ENCODE measurements around the gene IFT22.
"Not testable (repeated sequence)": the region's sequence is repeated elsewhere in the genome, so short reads cannot be mapped to it uniquely, and the experiment has no call there.

GRCh38 chr7:101280912-101281311, 40.7 kb downstream of the IFT22 start:
- not testable (repeated sequence) for TF ChIP-seq CTCF, POLR2A (IDR thresholded peaks at IDR 0.05)

All from heart left ventricle (tissue), 13 donors.